Kidney epithelial cell (primary cell): ENCODE measurements around the gene CAPN10. TPM values are rescaled to one million over a fixed set of nuclear protein-coding genes. Genes with fewer than 3 reads are reported as not detected.

Experiments used
- DNase-seq: peaks from one replicate; pipeline ENCODE4 v3.0.0-alpha.2; 2010; ENCODE audit warnings: low read depth
- H3K27me3 ChIP-seq: 2 replicates; pipeline ENCODE4 v1.6.0; 2011; ENCODE audit warnings: low read length; ENCODE audit not compliant: control insufficient read depth, insufficient read depth
- H3K36me3 ChIP-seq: 2 replicates; pipeline ENCODE4 v1.5.1; 2011; ENCODE audit warnings: low read length; ENCODE audit not compliant: control insufficient read depth, insufficient read depth
- H3K4me3 ChIP-seq: 2 replicates; pipeline ENCODE4 v1.5.1; 2011; ENCODE audit warnings: low read depth, mild to moderate bottlenecking, control low read depth, low read length
- total RNA-seq: library from RNA; depleted of rRNA; stranded (reverse); fragments of >200 nt; gene quantifications from 2 replicates; pipeline ENCODE4 v1.2.3, GENCODE V29; 2015
- TF ChIP-seq, protein P1 (sequence below): IDR thresholded peaks from 2 replicates; pipeline ENCODE4 v1.5.1; 2011; ENCODE audit warnings: mild to moderate bottlenecking, moderate library complexity, low read length, control low read depth, inconsistent platforms; ENCODE audit not compliant: insufficient read depth, poor library complexity, severe bottlenecking

Gene CAPN10
- total RNA-seq, 1 donor from 2014 or later, result 31.5 TPM

- DNase-seq, result no peak
- Histone ChIP-seq H3K4me3 (no peak overlapping the region), H3K27me3 (no peaks in the 10 kb centered on the region), H3K36me3 (no peaks in the 10 kb centered on the region)
- TF ChIP-seq, protein P1, sequence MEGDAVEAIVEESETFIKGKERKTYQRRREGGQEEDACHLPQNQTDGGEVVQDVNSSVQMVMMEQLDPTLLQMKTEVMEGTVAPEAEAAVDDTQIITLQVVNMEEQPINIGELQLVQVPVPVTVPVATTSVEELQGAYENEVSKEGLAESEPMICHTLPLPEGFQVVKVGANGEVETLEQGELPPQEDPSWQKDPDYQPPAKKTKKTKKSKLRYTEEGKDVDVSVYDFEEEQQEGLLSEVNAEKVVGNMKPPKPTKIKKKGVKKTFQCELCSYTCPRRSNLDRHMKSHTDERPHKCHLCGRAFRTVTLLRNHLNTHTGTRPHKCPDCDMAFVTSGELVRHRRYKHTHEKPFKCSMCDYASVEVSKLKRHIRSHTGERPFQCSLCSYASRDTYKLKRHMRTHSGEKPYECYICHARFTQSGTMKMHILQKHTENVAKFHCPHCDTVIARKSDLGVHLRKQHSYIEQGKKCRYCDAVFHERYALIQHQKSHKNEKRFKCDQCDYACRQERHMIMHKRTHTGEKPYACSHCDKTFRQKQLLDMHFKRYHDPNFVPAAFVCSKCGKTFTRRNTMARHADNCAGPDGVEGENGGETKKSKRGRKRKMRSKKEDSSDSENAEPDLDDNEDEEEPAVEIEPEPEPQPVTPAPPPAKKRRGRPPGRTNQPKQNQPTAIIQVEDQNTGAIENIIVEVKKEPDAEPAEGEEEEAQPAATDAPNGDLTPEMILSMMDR, result no peak
Measured at GRCh38 chr2:240590681-240591111, 4.2 kb downstream of the CAPN10 start.

GRCh38 chr2:240591226-240591625, 4.7 kb downstream of the CAPN10 start:
- H3K27me3 ChIP-seq, result no peaks in the 10 kb centered on the region
- DNase-seq, result no peak
- no peak overlapping the region for H3K4me3 ChIP-seq
- TF ChIP-seq, protein P1, result no peak
- no peaks in the 10 kb centered on the region for H3K36me3 ChIP-seq

GRCh38 chr2:240591784-240592183, 5.2 kb downstream of the CAPN10 start:
- TF ChIP-seq, protein P1, result no peak
- no peaks in the 10 kb centered on the region for H3K36me3 ChIP-seq
- no peak overlapping the region for H3K4me3 ChIP-seq
- no peaks in the 10 kb centered on the region for H3K27me3 ChIP-seq
- no peak for DNase-seq

GRCh38 chr2:240593026-240593702, 6.6 kb downstream of the CAPN10 start:
- DNase-seq, result no peak
- no peaks in the 10 kb centered on the region for H3K27me3 ChIP-seq
- H3K4me3 ChIP-seq, result no peak overlapping the region
- no peaks in the 10 kb centered on the region for H3K36me3 ChIP-seq
- TF ChIP-seq, protein P1, result no peak

GRCh38 chr2:240593703-240594451, 7.3 kb downstream of the CAPN10 start:
- TF ChIP-seq, protein P1, result no peak
- no peak for DNase-seq
- Histone ChIP-seq H3K4me3 (no peak overlapping the region), H3K27me3 (no peaks in the 10 kb centered on the region), H3K36me3 (no peaks in the 10 kb centered on the region)
